OCI-LY1 (cell line): ENCODE measurements around the gene CTDSP2.

Source experiments
- H2AFZ ChIP-seq: fragments of 200-600 bp; sonication (generic), shearing (Covaris generic); 2 replicates; pipeline ENCODE4 v1.6.0; 2014; ENCODE audit warnings: antibody characterized with exemption, mild to moderate bottlenecking, low read length
- H3F3A ChIP-seq: fragments of 200-600 bp; sonication (generic), shearing (Covaris generic); 2 replicates; pipeline ENCODE4 v1.6.0; 2014; ENCODE audit warnings: mild to moderate bottlenecking, antibody characterized with exemption, low read length, moderate library complexity; ENCODE audit not compliant: insufficient read depth
- H3K27ac ChIP-seq: fragments of 200-600 bp; sonication (generic); 2 replicates; pipeline ENCODE4 v1.5.1; 2014; ENCODE audit warnings: low read length, mixed run types, mild to moderate bottlenecking, low read depth; ENCODE audit not compliant: poor library complexity, severe bottlenecking
- H3K27me3 ChIP-seq: fragments of 200-600 bp; sonication (generic); 2 replicates; pipeline ENCODE4 v1.6.0; 2014; ENCODE audit warnings: antibody characterized with exemption, mild to moderate bottlenecking, low read length, moderate library complexity; ENCODE audit not compliant: insufficient read depth
- H3K36me3 ChIP-seq: fragments of 200-600 bp; sonication (generic); 2 replicates; pipeline ENCODE4 v1.6.1; 2014; ENCODE audit warnings: mild to moderate bottlenecking, antibody characterized with exemption, low read length, moderate library complexity, mixed read lengths; ENCODE audit not compliant: insufficient read depth
- H3K4me1 ChIP-seq: fragments of 200-600 bp; sonication (generic); 2 replicates; pipeline ENCODE4 v1.5.1; 2014; ENCODE audit warnings: mild to moderate bottlenecking, low read length, moderate library complexity; ENCODE audit not compliant: insufficient read depth, severe bottlenecking
- H3K4me2 ChIP-seq: fragments of 200-600 bp; sonication (generic), shearing (Covaris generic); 2 replicates; pipeline ENCODE4 v1.6.1; 2014; ENCODE audit warnings: low read length
- H3K4me3 ChIP-seq: fragments of 200-600 bp; sonication (generic); 2 replicates; pipeline ENCODE4 v1.5.1; 2014; ENCODE audit warnings: low read length, low read depth, mild to moderate bottlenecking, mixed read lengths; ENCODE audit not compliant: poor library complexity, severe bottlenecking
- H3K79me2 ChIP-seq: fragments of 200-600 bp; shearing (Covaris generic); 2 replicates; pipeline ENCODE4 v1.6.1; 2016; ENCODE audit warnings: mixed run types, low read length, mixed read lengths; ENCODE audit not compliant: insufficient read depth
- H3K9ac ChIP-seq: fragments of 200-600 bp; sonication (generic), shearing (Covaris generic); 2 replicates; pipeline ENCODE4 v1.6.1; 2014; ENCODE audit warnings: mild to moderate bottlenecking, low read length, mixed read lengths
- H3K9me2 ChIP-seq: fragments of 200-600 bp; sonication (generic), shearing (Covaris generic); 2 replicates; pipeline ENCODE4 v1.6.1; 2014; ENCODE audit warnings: low read depth, mild to moderate bottlenecking, low read length, mixed read lengths
- H3K9me3 ChIP-seq: fragments of 200-600 bp; shearing (Covaris generic); 2 replicates; pipeline ENCODE4 v1.6.1; 2014; ENCODE audit warnings: low read length, mixed read lengths
- H4K20me1 ChIP-seq: fragments of 200-600 bp; sonication (generic), shearing (Covaris generic); 2 replicates; pipeline ENCODE4 v1.6.0; 2016; ENCODE audit warnings: mild to moderate bottlenecking, low read length; ENCODE audit not compliant: insufficient read depth
- CTCF ChIP-seq: fragments of 200-600 bp; sonication (generic), shearing (Covaris generic); IDR thresholded peaks from 2 replicates; pipeline ENCODE4 v1.5.1; 2017; ENCODE audit warnings: mild to moderate bottlenecking, antibody characterized with exemption, low read length, moderate library complexity, mixed read lengths
- EZH2 ChIP-seq: fragments of 200-600 bp; sonication (generic), shearing (Covaris generic); IDR thresholded peaks from 2 replicates; pipeline ENCODE4 v1.8.0; 2017; ENCODE audit warnings: borderline replicate concordance, mixed run types, mild to moderate bottlenecking, antibody characterized with exemption, low read length, moderate library complexity, mixed read lengths

Gene CTDSP2

GRCh38 chr12:57854965-57855364, 8.4 kb upstream of the CTDSP2 start:
- H2AFZ ChIP-seq = no peak overlapping the region
- no peaks in the 10 kb centered on the region for H3K4me1 ChIP-seq
- H3K79me2 ChIP-seq = no peaks in the 10 kb centered on the region
- H3K27me3 ChIP-seq = no peaks in the 10 kb centered on the region
- H3K9me3 ChIP-seq = no peaks in the 10 kb centered on the region
- H3K27ac ChIP-seq = no peak overlapping the region
- H3K9me2 ChIP-seq = no peaks in the 10 kb centered on the region
- H4K20me1 ChIP-seq = no peaks in the 10 kb centered on the region
- no peaks in the 10 kb centered on the region for H3K36me3 ChIP-seq
- no peak overlapping the region for H3K4me3 ChIP-seq
- H3K4me2 ChIP-seq = no peak overlapping the region
- no peak overlapping the region for H3K9ac ChIP-seq
- no peaks in the 10 kb centered on the region for H3F3A ChIP-seq
- TF ChIP-seq EZH2 (no peak), CTCF (no peak)

GRCh38 chr12:57853864-57854556, 7.5 kb upstream of the CTDSP2 start:
- Histone ChIP-seq H3K9me2 (no peaks in the 10 kb centered on the region), H3K36me3 (no peaks in the 10 kb centered on the region), H3K79me2 (no peaks in the 10 kb centered on the region), H3F3A (no peaks in the 10 kb centered on the region), H3K4me2 (no peak overlapping the region), H2AFZ (no peak overlapping the region), H3K27me3 (no peaks in the 10 kb centered on the region; the same call in 1 of the 2 replicates), H3K4me3 (no peak overlapping the region), H3K9ac (no peak overlapping the region), H3K27ac (no peak overlapping the region), H3K4me1 (no peaks in the 10 kb centered on the region), H3K9me3 (no peaks in the 10 kb centered on the region), H4K20me1 (no peaks in the 10 kb centered on the region)
- TF ChIP-seq CTCF = no peak
- TF ChIP-seq EZH2 = no peak

GRCh38 chr12:57852620-57853500, 6.3 kb upstream of the CTDSP2 start:
- H3K27me3 ChIP-seq = no peaks in the 10 kb centered on the region; the same call in 1 of the 2 replicates
- no peaks in the 10 kb centered on the region for H3F3A ChIP-seq
- no peak overlapping the region for H3K27ac ChIP-seq
- no peak for TF ChIP-seq EZH2
- no peak for TF ChIP-seq CTCF
- no peaks in the 10 kb centered on the region for H3K4me1 ChIP-seq
- H3K9me2 ChIP-seq = no peaks in the 10 kb centered on the region
- H3K4me3 ChIP-seq = no peak overlapping the region
- no peak overlapping the region for H3K4me2 ChIP-seq
- no peaks in the 10 kb centered on the region for H4K20me1 ChIP-seq
- H3K79me2 ChIP-seq = no peaks in the 10 kb centered on the region
- H3K36me3 ChIP-seq = no peaks in the 10 kb centered on the region
- no peak overlapping the region for H3K9ac ChIP-seq
- H2AFZ ChIP-seq = no peak overlapping the region
- H3K9me3 ChIP-seq = no peaks in the 10 kb centered on the region
